ENCODE data around the gene NHSL2. TPM values are rescaled to one million over a fixed set of nuclear protein-coding genes. Genes with fewer than 3 reads are reported as not detected.

NHSL2 gene
- total RNA-seq, 2 experiments from 2014 or later = 0.21 to 0.50 TPM

DNA sequence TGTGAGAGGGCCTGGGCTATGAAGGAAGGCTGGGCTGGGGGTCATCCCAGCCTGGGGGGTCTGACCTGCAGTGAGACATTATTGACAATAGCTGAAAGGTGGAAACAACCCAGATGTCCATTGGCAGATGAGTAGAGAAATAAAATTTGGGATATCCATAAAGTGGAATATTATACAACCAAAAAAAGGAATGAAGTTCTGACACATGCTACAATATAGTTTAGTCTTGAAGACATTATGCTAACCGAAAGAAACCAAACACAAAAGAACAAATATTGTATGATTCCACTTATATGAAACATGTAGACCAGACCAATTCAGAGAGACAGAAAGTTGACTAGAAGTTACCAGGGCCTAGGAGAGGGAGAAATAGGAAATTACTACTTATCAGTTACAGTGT is 176.3 kb downstream of the NHSL2 start:
- Mint-ChIP-seq H3K27me3 (peaks cover 3% of the 10 kb centered on the region), H3K27ac (no peak overlapping the region), H3K36me3 (ENCODE audit: low read depth) (no peaks in the 10 kb centered on the region), H3K4me1 (no peaks in the 10 kb centered on the region), H3K9me3 (ENCODE audit: low read depth) (no peaks in the 10 kb centered on the region), H3K4me3 (no peak overlapping the region)
- ATAC-seq (no peak), DNase-seq (no peak)
- ChIA-PET CTCF (no interaction called here), POLR2A (no interaction called here)
- intact Hi-C loops (cut with DNase I, micrococcal nuclease) = no loop called here

DNA sequence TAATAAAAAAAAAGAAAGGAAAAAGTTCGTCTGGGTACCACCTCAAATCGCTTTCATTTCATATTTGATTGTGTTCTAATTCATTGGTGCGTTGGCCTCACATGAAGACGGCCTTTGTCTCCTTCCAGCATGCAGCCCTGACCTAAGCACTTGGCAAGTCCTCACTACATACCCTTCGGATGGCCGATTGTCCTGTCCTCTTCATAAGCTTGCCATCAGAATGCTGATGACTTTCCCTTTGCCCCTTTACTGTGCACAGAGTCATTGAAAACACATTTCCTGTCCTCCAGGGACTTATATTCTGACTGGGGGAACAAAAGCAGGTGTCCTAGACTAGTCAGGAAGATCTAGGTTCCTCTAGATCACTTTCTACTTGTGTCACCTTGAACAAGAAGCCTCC is 178.1 kb downstream of the NHSL2 start:
- ChIA-PET POLR2A (no interaction called here), CTCF (no interaction called here)
- intact Hi-C loops (cut with DNase I, micrococcal nuclease) = no loop called here
- H3K4me3 Mint-ChIP-seq = no peak overlapping the region
- ATAC-seq = no peak
- H3K36me3 Mint-ChIP-seq (ENCODE audit: low read depth) = no peaks in the 10 kb centered on the region
- DNase-seq = no peak
- peaks cover 3% of the 10 kb centered on the region for H3K27me3 Mint-ChIP-seq
- no peaks in the 10 kb centered on the region for H3K9me3 Mint-ChIP-seq (ENCODE audit: low read depth)
- H3K4me1 Mint-ChIP-seq = no peaks in the 10 kb centered on the region
- H3K27ac Mint-ChIP-seq = no peak overlapping the region

DNA sequence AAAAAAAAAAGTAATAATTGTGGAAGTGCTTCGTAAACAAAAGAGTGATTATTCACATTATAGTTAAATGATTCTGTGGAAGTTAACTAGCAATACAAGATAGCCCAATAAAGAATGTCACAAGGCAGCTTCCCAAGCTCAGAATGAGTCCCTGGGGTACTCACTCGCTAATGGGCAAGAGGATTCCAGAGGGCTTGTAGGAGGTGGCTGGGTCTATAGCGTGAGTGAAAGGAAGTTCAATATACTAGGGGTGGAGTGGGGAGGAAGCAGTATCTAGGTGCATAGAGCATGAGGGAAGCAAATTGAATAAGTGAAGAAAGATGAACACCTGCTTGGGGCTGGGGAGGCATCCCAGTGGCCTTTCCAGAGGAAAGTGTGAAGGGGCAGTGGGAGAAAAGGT is 178.6 kb downstream of the NHSL2 start:
- DNase-seq (no peak), ATAC-seq (no peak)
- no peaks in the 10 kb centered on the region for H3K36me3 Mint-ChIP-seq (ENCODE audit: low read depth)
- H3K9me3 Mint-ChIP-seq (ENCODE audit: low read depth) = no peaks in the 10 kb centered on the region
- CTCF ChIA-PET = no interaction called here
- POLR2A ChIA-PET = no interaction called here
- peaks cover 3% of the 10 kb centered on the region for H3K27me3 Mint-ChIP-seq
- H3K4me1 Mint-ChIP-seq = no peaks in the 10 kb centered on the region
- no peak overlapping the region for H3K27ac Mint-ChIP-seq
- intact Hi-C loops (cut with DNase I, micrococcal nuclease) = no loop called here
- H3K4me3 Mint-ChIP-seq = no peak overlapping the region

- H3K4me3 Mint-ChIP-seq = no peak overlapping the region
- H3K36me3 Mint-ChIP-seq (ENCODE audit: low read depth) = no peaks in the 10 kb centered on the region
- POLR2A ChIA-PET = no interaction called here
- peaks cover 10% of the 10 kb centered on the region for H3K27me3 Mint-ChIP-seq
- DNase-seq (peak; percentile 62), ATAC-seq (peak; percentile 74)
- H3K27ac Mint-ChIP-seq = no peak overlapping the region
- H3K9me3 Mint-ChIP-seq (ENCODE audit: low read depth) = no peaks in the 10 kb centered on the region
- intact Hi-C loops (cut with DNase I, micrococcal nuclease) = no loop called here
- CTCF ChIA-PET = no interaction called here
- H3K4me1 Mint-ChIP-seq = peaks cover 6% of the 10 kb centered on the region
These were observed 184.2 kb downstream of the NHSL2 start for GRCh38 chrX:72094894-72095293.

- Mint-ChIP-seq H3K36me3 (ENCODE audit: low read depth) (no peaks in the 10 kb centered on the region), H3K9me3 (ENCODE audit: low read depth) (no peaks in the 10 kb centered on the region), H3K27ac (no peak overlapping the region), H3K4me1 (peaks cover 11% of the 10 kb centered on the region), H3K27me3 (peaks cover 13% of the 10 kb centered on the region), H3K4me3 (no peak overlapping the region)
- ChIA-PET POLR2A (no interaction called here), CTCF (interaction anchor here (0.7 kb wide), 1 partner anchor 88 kb away, joined by 3 read pairs; no protein-coding TSS in a partner anchor)
- ATAC-seq (no peak), DNase-seq (no peak)
- intact Hi-C loops (cut with DNase I, micrococcal nuclease) = no loop called here
These were observed 184.7 kb downstream of the NHSL2 start for GRCh38 chrX:72095370-72095769.

GRCh38 chrX:72097098-72097497 is 186.5 kb downstream of the NHSL2 start:
- peaks cover 15% of the 10 kb centered on the region for H3K27me3 Mint-ChIP-seq
- ChIA-PET POLR2A (no interaction called here), CTCF (no interaction called here)

GRCh38 chrX:72100051-72100755 is 189.6 kb downstream of the NHSL2 start:
- H3K4me1 Mint-ChIP-seq = peaks cover 29% of the 10 kb centered on the region
- H3K27me3 Mint-ChIP-seq = peaks cover 18% of the 10 kb centered on the region
- no peak overlapping the region for H3K27ac Mint-ChIP-seq
- no peaks in the 10 kb centered on the region for H3K36me3 Mint-ChIP-seq (ENCODE audit: low read depth)
- ChIA-PET POLR2A (no interaction called here), CTCF (interaction anchor here (0.7 kb wide), 1 partner anchor 54 kb away, joined by 3 read pairs; no protein-coding TSS in a partner anchor)
- no peak for DNase-seq
- H3K4me3 Mint-ChIP-seq = no peak overlapping the region
- peak; percentile 50 for ATAC-seq
- H3K9me3 Mint-ChIP-seq (ENCODE audit: low read depth) = no peaks in the 10 kb centered on the region
- intact Hi-C loops (cut with DNase I, micrococcal nuclease) = loop anchor here (2.0 to 5.0 kb wide), 2 partner anchors 21 to 42 kb away; no protein-coding TSS in a partner anchor

More at GRCh38 chrX:72097098-72097497, 186.5 kb downstream of the NHSL2 start:
- Mint-ChIP-seq H3K4me3 (no peak overlapping the region), H3K27ac (no peak overlapping the region), H3K4me1 (peaks cover 27% of the 10 kb centered on the region), H3K9me3 (ENCODE audit: low read depth) (no peaks in the 10 kb centered on the region), H3K36me3 (ENCODE audit: low read depth) (no peaks in the 10 kb centered on the region)
- ATAC-seq = no peak
- intact Hi-C loops (cut with DNase I, micrococcal nuclease) = no loop called here
- DNase-seq = no peak

- no peak overlapping the region for H3K27ac Mint-ChIP-seq
- POLR2A ChIA-PET = no interaction called here
These were observed 190.2 kb downstream of the NHSL2 start for GRCh38 chrX:72100824-72101351.

DNA sequence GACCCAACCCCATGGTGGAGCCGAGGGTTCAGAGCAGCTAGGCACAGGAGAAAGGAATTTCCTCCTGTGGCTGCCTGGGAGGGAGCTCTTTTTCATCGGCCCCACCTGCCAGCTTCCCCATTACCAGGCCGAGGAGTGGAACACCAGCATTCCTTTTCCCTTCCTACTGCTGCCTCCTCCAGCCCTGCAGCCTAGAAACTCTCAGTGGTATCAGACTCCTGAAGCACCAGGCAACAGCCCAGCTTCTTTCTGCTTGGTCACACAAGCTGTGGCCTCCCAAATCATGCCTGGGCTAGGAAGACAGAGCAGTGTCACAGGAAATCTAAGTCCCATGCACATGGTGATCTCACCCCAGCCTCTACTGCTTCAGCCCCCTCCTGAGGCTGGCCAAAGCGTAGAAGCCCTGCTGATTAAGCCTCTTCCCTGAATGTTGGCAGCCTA is 191.0 kb downstream of the NHSL2 start:
- Mint-ChIP-seq H3K4me3 (no peak overlapping the region), H3K27me3 (peaks cover 18% of the 10 kb centered on the region), H3K9me3 (ENCODE audit: low read depth) (no peaks in the 10 kb centered on the region), H3K27ac (no peak overlapping the region), H3K36me3 (ENCODE audit: low read depth) (no peaks in the 10 kb centered on the region), H3K4me1 (peaks cover 32% of the 10 kb centered on the region)
- POLR2A ChIA-PET = no interaction called here
- CTCF ChIA-PET = interaction anchor here (0.5 kb wide), 1 partner anchor 11 kb away, joined by 3 read pairs; no protein-coding TSS in a partner anchor
- ATAC-seq = no peak
- no peak for DNase-seq
- intact Hi-C loops (cut with DNase I, micrococcal nuclease) = loop anchor here (2.0 to 5.0 kb wide), 2 partner anchors 19 to 41 kb away; no protein-coding TSS in a partner anchor

More at GRCh38 chrX:72100824-72101351, 190.2 kb downstream of the NHSL2 start:
- Mint-ChIP-seq H3K9me3 (ENCODE audit: low read depth) (no peaks in the 10 kb centered on the region), H3K36me3 (ENCODE audit: low read depth) (no peaks in the 10 kb centered on the region), H3K27me3 (peaks cover 18% of the 10 kb centered on the region), H3K4me1 (peaks cover 28% of the 10 kb centered on the region), H3K4me3 (peak overlapping the region; percentile 45)
- intact Hi-C loops (cut with DNase I, micrococcal nuclease) = loop anchor here (2.0 to 5.0 kb wide), 2 partner anchors 20 to 41 kb away; no protein-coding TSS in a partner anchor
- peak; percentile 81 for DNase-seq
- CTCF ChIA-PET = interaction anchor here (0.7 kb wide), 1 partner anchor 55 kb away, joined by 3 read pairs; no protein-coding TSS in a partner anchor
- peak; percentile 77 for ATAC-seq

- H3K9me3 Mint-ChIP-seq (ENCODE audit: low read depth) = no peaks in the 10 kb centered on the region
- POLR2A ChIA-PET = interaction anchor here (0.6 kb wide), 1 partner anchor 174 kb away, joined by 3 read pairs; no protein-coding TSS in a partner anchor
- no peaks in the 10 kb centered on the region for H3K36me3 Mint-ChIP-seq (ENCODE audit: low read depth)
- DNase-seq = no peak
- CTCF ChIA-PET = interaction anchor here (0.9 kb wide), 1 partner anchor 26 kb away, joined by 3 read pairs; no protein-coding TSS in a partner anchor
- peaks cover 18% of the 10 kb centered on the region for H3K27me3 Mint-ChIP-seq
- no peak for ATAC-seq
- intact Hi-C loops (cut with DNase I, micrococcal nuclease) = loop anchor here in 1 of 2 experiments (5.0 kb wide), 1 partner anchor 40 kb away; no protein-coding TSS in a partner anchor
- H3K4me3 Mint-ChIP-seq = no peak overlapping the region
- peaks cover 33% of the 10 kb centered on the region for H3K4me1 Mint-ChIP-seq
- H3K27ac Mint-ChIP-seq = no peak overlapping the region
These were observed 191.5 kb downstream of the NHSL2 start for GRCh38 chrX:72102126-72102525.

GRCh38 chrX:72102760-72103159 is 192.1 kb downstream of the NHSL2 start:
- ATAC-seq (no peak), DNase-seq (no peak)
- Mint-ChIP-seq H3K27me3 (peaks cover 18% of the 10 kb centered on the region), H3K4me3 (no peak overlapping the region), H3K27ac (no peak overlapping the region), H3K4me1 (peaks cover 33% of the 10 kb centered on the region), H3K36me3 (ENCODE audit: low read depth) (no peaks in the 10 kb centered on the region), H3K9me3 (ENCODE audit: low read depth) (no peaks in the 10 kb centered on the region)
- CTCF ChIA-PET = interaction anchor here (0.6 to 0.9 kb wide), 2 partner anchors 25 to 82 kb away, joined by 3 read pairs; no protein-coding TSS in a partner anchor
- intact Hi-C loops (cut with DNase I, micrococcal nuclease) = loop anchor here in 1 of 2 experiments (5.0 kb wide), 1 partner anchor 40 kb away; no protein-coding TSS in a partner anchor
- POLR2A ChIA-PET = interaction anchor here (0.6 kb wide), 1 partner anchor 173 kb away, joined by 3 read pairs; no protein-coding TSS in a partner anchor
